ENCODE results near the gene ZEB2. TPM values are rescaled to one million over a fixed set of nuclear protein-coding genes. Genes with fewer than 3 reads are reported as not detected.

Gene ZEB2
- total RNA-seq, 1 experiment from 2014 or later: 29.4 TPM

DNA sequence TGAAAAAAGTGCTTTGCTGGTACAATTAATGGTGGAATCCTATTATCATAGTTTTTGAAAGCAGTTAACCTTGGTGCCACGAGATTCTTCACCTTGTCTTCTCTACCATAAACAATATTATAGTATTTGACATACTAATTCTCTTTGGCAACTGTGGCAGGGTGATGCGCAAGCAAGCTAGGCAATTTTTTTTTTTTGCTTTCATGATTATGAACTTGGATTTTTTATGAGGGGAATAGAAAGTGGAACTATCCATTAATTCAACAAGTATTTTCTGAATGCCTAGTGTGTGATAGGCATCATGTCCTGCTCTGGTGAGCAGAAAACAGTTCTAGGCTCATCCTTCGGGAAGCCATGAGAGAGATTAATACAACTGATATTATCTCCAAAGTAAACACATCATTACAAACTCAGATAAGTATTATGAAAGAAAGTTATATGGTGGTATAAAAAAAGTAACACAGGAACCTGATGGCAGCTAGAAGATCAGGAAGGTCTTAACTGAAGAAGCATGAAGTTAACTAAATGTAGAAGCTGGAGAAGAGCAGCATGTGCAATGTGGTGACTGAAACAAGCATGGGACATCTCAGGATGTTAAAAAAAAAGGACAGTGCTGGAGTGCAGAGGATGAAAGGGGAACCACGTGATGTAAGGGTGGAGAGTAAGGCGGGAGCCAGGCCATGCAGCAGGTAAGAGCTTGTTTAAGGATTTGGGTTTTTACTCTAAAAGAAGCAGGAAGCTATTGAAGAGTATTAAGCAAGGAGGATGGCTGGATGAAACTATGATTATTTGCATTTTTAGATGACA is 113.7 kb downstream of the ZEB2 start:
- Histone ChIP-seq H4K20me1 (ENCODE audit: insufficient read depth, low read depth, low read length) (no peaks in the 10 kb centered on the region), H3K9me3 (ENCODE audit: low read length) (peaks cover 2% of the 10 kb centered on the region; the same call in 1 of the 2 replicates), H3K4me2 (ENCODE audit: low read depth, low read length, poor library complexity, severe bottlenecking) (peak overlapping the region; percentile 10), H3K4me1 (ENCODE audit: low read length) (peaks cover 47% of the 10 kb centered on the region), H2AFZ (ENCODE audit: low read length) (peak overlapping the region; percentile 68), H3K36me3 (ENCODE audit: insufficient read depth, low read length) (peaks cover 8% of the 10 kb centered on the region; the same call in 1 of the 2 replicates), H3K9ac (ENCODE audit: low read length) (no peak overlapping the region), H3K9me2 (replicated peaks; ENCODE audit: insufficient read depth, low read length) (no peaks in the 10 kb centered on the region), H3K4me3 (ENCODE audit: low read length) (no peak overlapping the region), H3K79me2 (ENCODE audit: low read length) (no peaks in the 10 kb centered on the region), H3K27ac (ENCODE audit: low read length) (peak overlapping the region; percentile 17), H3K27me3 (ENCODE audit: low read length) (no peaks in the 10 kb centered on the region)
- DNase-seq: no peak

DNA sequence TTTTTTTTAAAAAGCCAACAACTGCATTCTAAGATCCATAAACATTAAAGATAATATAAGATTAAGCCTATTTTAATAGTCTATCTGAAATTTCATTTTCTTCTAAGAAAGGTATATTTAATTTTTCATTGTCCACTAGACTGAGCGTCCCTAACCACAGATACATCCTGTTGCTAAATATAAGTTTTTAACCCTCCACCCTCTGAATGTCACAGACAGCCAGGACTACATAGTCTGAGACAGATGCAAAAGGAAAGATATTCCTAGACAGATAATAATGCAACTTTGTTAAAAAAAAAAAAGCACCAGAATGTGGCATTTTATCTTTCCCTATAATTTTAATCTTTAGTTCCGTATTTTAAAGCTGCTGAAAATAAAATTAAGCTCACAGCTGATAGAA is 114.6 kb downstream of the ZEB2 start:
- no peaks in the 10 kb centered on the region for H3K79me2 ChIP-seq (ENCODE audit: low read length)
- no peak overlapping the region for H3K4me3 ChIP-seq (ENCODE audit: low read length)
- H3K9me3 ChIP-seq (ENCODE audit: low read length): peaks cover 2% of the 10 kb centered on the region; the same call in 1 of the 2 replicates
- DNase-seq: no peak
- H3K36me3 ChIP-seq (ENCODE audit: insufficient read depth, low read length): peaks cover 8% of the 10 kb centered on the region; the same call in 1 of the 2 replicates
- H3K9me2 ChIP-seq (replicated peaks; ENCODE audit: insufficient read depth, low read length): no peaks in the 10 kb centered on the region
- H4K20me1 ChIP-seq (ENCODE audit: insufficient read depth, low read depth, low read length): no peaks in the 10 kb centered on the region
- peak overlapping the region; percentile 10 for H3K4me2 ChIP-seq (ENCODE audit: low read depth, low read length, poor library complexity, severe bottlenecking)
- H3K9ac ChIP-seq (ENCODE audit: low read length): no peak overlapping the region
- H3K4me1 ChIP-seq (ENCODE audit: low read length): peaks cover 54% of the 10 kb centered on the region
- no peak overlapping the region for H2AFZ ChIP-seq (ENCODE audit: low read length)
- H3K27me3 ChIP-seq (ENCODE audit: low read length): no peaks in the 10 kb centered on the region
- peak overlapping the region; percentile 17 for H3K27ac ChIP-seq (ENCODE audit: low read length)

DNA sequence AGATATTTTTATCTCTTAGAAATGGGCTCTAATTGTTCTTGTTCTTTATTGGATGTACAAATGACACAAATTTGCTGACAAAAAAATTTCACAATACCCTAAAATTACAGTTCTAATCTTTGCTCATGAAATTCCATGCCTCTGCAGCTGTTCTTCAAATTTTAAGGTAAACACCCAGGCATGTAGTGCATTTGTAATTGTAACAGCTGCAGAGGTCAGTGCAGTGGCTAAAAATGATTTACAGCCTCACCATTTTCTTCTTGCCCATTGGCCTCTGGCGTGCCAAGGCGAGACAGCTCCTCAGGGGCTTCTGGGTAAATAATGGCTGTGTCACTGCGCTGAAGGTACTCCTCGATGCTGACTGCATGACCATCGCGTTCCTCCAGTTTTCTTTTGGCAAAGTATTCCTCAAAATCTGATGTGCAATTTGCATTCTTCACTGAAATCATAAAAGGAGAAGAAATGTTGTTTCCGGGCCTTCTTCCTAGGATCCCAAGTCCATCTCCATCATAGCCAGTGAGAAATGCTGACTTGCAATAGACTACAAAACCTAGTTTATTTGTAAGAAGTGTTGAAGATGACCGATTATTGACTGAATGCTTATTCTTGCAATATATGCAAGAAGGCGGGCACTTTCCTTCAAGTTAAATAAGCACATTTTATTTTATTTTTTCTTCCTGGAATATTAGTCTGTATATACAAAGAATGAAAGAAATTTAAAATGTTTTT is 115.2 kb downstream of the ZEB2 start:
- no peak overlapping the region for H2AFZ ChIP-seq (ENCODE audit: low read length)
- no peaks in the 10 kb centered on the region for H4K20me1 ChIP-seq (ENCODE audit: insufficient read depth, low read depth, low read length)
- no peak for DNase-seq
- no peaks in the 10 kb centered on the region for H3K79me2 ChIP-seq (ENCODE audit: low read length)
- H3K9me3 ChIP-seq (ENCODE audit: low read length): peaks cover 2% of the 10 kb centered on the region; the same call in 1 of the 2 replicates
- no peak overlapping the region for H3K4me2 ChIP-seq (ENCODE audit: low read depth, low read length, poor library complexity, severe bottlenecking)
- H3K4me1 ChIP-seq (ENCODE audit: low read length): peaks cover 54% of the 10 kb centered on the region
- no peak overlapping the region for H3K4me3 ChIP-seq (ENCODE audit: low read length)
- no peaks in the 10 kb centered on the region for H3K9me2 ChIP-seq (replicated peaks; ENCODE audit: insufficient read depth, low read length)
- H3K27ac ChIP-seq (ENCODE audit: low read length): no peak overlapping the region
- no peaks in the 10 kb centered on the region for H3K27me3 ChIP-seq (ENCODE audit: low read length)
- no peak overlapping the region for H3K9ac ChIP-seq (ENCODE audit: low read length)
- peaks cover 8% of the 10 kb centered on the region; the same call in 1 of the 2 replicates for H3K36me3 ChIP-seq (ENCODE audit: insufficient read depth, low read length)

DNA sequence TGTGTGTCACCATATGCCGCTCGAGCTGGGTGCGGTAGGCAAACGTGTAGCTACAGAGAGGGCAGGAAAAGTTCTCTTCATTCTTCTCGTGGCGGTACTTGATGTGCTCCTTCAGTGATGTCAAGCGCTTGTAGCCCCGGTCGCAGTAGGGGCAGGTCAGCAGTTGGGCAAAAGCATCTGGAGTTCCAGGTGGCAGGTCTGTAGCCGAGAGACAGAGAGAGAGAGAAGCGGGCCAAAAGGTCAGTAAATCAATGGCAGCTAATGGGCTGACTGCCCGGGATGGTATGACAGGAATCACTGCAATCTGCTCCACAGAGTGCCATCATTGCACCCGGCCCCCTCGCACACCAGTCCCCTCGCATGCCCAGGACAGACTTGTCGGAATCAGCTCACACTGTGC is 116.0 kb downstream of the ZEB2 start:
- peaks cover 54% of the 10 kb centered on the region for H3K4me1 ChIP-seq (ENCODE audit: low read length)
- H4K20me1 ChIP-seq (ENCODE audit: insufficient read depth, low read depth, low read length): no peaks in the 10 kb centered on the region
- peaks cover 8% of the 10 kb centered on the region; the same call in 1 of the 2 replicates for H3K36me3 ChIP-seq (ENCODE audit: insufficient read depth, low read length)
- H3K4me3 ChIP-seq (ENCODE audit: low read length): no peak overlapping the region
- no peak overlapping the region for H3K27ac ChIP-seq (ENCODE audit: low read length)
- H3K9ac ChIP-seq (ENCODE audit: low read length): no peak overlapping the region
- H2AFZ ChIP-seq (ENCODE audit: low read length): no peak overlapping the region
- no peaks in the 10 kb centered on the region for H3K79me2 ChIP-seq (ENCODE audit: low read length)
- H3K27me3 ChIP-seq (ENCODE audit: low read length): no peaks in the 10 kb centered on the region
- no peak overlapping the region for H3K4me2 ChIP-seq (ENCODE audit: low read depth, low read length, poor library complexity, severe bottlenecking)
- DNase-seq: no peak
- H3K9me3 ChIP-seq (ENCODE audit: low read length): peaks cover 2% of the 10 kb centered on the region; the same call in 1 of the 2 replicates
- H3K9me2 ChIP-seq (replicated peaks; ENCODE audit: insufficient read depth, low read length): no peaks in the 10 kb centered on the region

DNA sequence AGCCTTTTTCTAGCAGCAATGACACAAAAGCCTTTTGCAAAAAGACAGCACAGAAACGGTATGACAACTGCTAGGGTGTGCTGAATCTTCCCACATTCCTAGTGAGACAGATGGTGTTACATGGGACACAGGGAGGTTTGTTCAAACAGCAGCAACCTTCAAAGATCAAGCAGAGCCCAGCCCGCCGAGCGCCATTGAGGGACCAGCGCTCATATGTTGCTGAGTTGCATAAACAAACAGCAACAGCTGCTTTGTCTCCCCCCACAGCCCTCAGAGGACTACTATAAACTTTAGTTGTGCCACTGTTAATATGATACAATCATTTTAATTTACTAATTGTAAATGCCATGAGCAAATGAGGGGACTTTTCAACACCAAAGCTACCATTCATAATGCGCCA is 117.7 kb downstream of the ZEB2 start:
- no peaks in the 10 kb centered on the region for H4K20me1 ChIP-seq (ENCODE audit: insufficient read depth, low read depth, low read length)
- H3K9ac ChIP-seq (ENCODE audit: low read length): peak overlapping the region; percentile 21; the same call in 1 of the 2 replicates
- no peaks in the 10 kb centered on the region for H3K9me2 ChIP-seq (replicated peaks; ENCODE audit: insufficient read depth, low read length)
- H3K4me2 ChIP-seq (ENCODE audit: low read depth, low read length, poor library complexity, severe bottlenecking): peak overlapping the region; percentile 35
- DNase-seq: no peak
- peaks cover 54% of the 10 kb centered on the region for H3K4me1 ChIP-seq (ENCODE audit: low read length)
- no peaks in the 10 kb centered on the region for H3K79me2 ChIP-seq (ENCODE audit: low read length)
- H3K27me3 ChIP-seq (ENCODE audit: low read length): no peaks in the 10 kb centered on the region
- no peaks in the 10 kb centered on the region for H3K9me3 ChIP-seq (ENCODE audit: low read length)
- peaks cover 1% of the 10 kb centered on the region; the same call in 1 of the 2 replicates for H3K36me3 ChIP-seq (ENCODE audit: insufficient read depth, low read length)
- no peak overlapping the region for H3K4me3 ChIP-seq (ENCODE audit: low read length)
- H3K27ac ChIP-seq (ENCODE audit: low read length): peak overlapping the region; percentile 50; the same call in 1 of the 2 replicates
- H2AFZ ChIP-seq (ENCODE audit: low read length): 0 out of 2 replicates have a peak overlapping the region, but pooled peaks have one; percentile 5

DNA sequence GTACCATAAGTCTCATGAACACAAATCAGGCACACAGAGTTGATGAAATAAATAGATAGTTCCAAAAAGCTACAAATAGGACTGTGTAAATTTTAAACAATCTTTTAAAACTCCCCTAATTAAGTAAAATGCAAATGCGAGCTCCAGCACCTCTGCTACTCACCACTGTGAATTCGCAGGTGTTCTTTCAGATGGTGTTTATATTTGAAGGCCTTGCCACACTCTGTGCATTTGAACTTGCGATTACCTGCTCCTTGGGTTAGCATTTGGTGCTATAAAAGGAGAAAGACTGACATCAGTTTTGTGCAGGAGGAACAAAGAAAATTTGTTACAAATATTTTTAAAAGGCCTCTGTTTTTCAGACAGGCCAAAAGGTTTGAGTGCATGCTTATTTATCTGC is 118.9 kb downstream of the ZEB2 start:
- H3K4me2 ChIP-seq (ENCODE audit: low read depth, low read length, poor library complexity, severe bottlenecking): peak overlapping the region; percentile 35
- 0 out of 2 replicates have a peak overlapping the region, but pooled peaks have one; percentile 6 for H2AFZ ChIP-seq (ENCODE audit: low read length)
- no peaks in the 10 kb centered on the region for H3K9me2 ChIP-seq (replicated peaks; ENCODE audit: insufficient read depth, low read length)
- peaks cover 41% of the 10 kb centered on the region for H3K4me1 ChIP-seq (ENCODE audit: low read length)
- DNase-seq: peak; percentile 56
- no peaks in the 10 kb centered on the region for H3K9me3 ChIP-seq (ENCODE audit: low read length)
- H3K4me3 ChIP-seq (ENCODE audit: low read length): no peak overlapping the region
- no peaks in the 10 kb centered on the region for H3K79me2 ChIP-seq (ENCODE audit: low read length)
- peak overlapping the region; percentile 50 for H3K27ac ChIP-seq (ENCODE audit: low read length)
- H4K20me1 ChIP-seq (ENCODE audit: insufficient read depth, low read depth, low read length): no peaks in the 10 kb centered on the region
- no peaks in the 10 kb centered on the region for H3K27me3 ChIP-seq (ENCODE audit: low read length)
- H3K9ac ChIP-seq (ENCODE audit: low read length): no peak overlapping the region; the same call in 1 of the 2 replicates
- no peaks in the 10 kb centered on the region for H3K36me3 ChIP-seq (ENCODE audit: insufficient read depth, low read length)

DNA sequence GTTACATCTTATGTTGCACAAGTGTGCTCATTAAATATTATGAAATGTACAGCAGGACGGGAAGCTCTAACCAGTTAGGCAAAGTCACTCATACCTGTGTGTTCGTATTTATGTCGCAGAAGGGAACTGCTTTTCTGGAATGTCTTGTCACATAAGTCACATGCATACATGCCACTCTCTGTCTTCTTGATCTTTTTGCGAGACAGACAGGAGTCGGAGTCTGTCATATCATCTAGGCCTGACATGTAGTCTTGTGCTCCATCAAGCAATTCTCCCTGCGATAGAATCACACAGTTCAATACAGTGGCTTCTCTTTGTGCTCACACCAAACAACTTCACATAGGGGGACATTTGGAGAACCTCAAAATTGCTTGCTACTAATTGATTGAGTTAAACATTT is 123.6 kb downstream of the ZEB2 start:
- Histone ChIP-seq H3K9me2 (replicated peaks; ENCODE audit: insufficient read depth, low read length) (no peaks in the 10 kb centered on the region), H4K20me1 (ENCODE audit: insufficient read depth, low read depth, low read length) (no peaks in the 10 kb centered on the region), H2AFZ (ENCODE audit: low read length) (no peak overlapping the region), H3K4me1 (ENCODE audit: low read length) (peaks cover 8% of the 10 kb centered on the region), H3K9ac (ENCODE audit: low read length) (no peak overlapping the region), H3K4me3 (ENCODE audit: low read length) (no peak overlapping the region), H3K27me3 (ENCODE audit: low read length) (no peaks in the 10 kb centered on the region), H3K79me2 (ENCODE audit: low read length) (no peaks in the 10 kb centered on the region), H3K36me3 (ENCODE audit: insufficient read depth, low read length) (no peaks in the 10 kb centered on the region), H3K27ac (ENCODE audit: low read length) (no peak overlapping the region), H3K4me2 (ENCODE audit: low read depth, low read length, poor library complexity, severe bottlenecking) (no peak overlapping the region), H3K9me3 (ENCODE audit: low read length) (no peaks in the 10 kb centered on the region)
- no peak for DNase-seq

DNA sequence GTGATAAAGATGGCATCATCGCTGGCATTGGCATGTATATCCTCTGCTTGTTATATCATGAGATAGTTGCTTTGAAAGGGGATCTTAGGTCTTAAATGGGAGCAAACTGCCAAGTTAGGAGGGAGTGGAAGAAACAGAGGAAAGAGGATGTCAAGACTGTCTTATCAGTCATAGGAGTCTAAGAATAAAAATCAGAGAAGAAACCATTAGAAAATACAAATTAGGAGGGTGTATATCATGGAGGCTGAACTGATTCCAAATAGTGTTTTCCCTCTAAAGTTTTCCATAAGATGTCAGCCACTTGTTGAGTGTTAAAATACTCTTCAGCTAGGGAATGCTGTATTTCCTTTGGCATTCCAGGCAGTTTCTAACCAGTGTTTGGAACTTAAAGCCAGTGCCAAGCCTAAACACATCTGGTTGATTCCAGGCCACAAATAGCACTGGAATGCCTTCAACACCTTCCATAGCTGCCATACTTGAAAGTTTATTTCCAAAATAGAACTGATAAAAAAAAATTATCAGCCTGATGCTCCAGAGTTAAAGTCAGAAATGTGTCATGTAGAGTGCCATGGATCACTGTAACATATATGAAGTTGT is 129.4 kb downstream of the ZEB2 start:
- Histone ChIP-seq H3K36me3 (ENCODE audit: insufficient read depth, low read length) (no peaks in the 10 kb centered on the region), H4K20me1 (ENCODE audit: insufficient read depth, low read depth, low read length) (no peaks in the 10 kb centered on the region), H3K27me3 (ENCODE audit: low read length) (no peaks in the 10 kb centered on the region), H3K9me3 (ENCODE audit: low read length) (no peaks in the 10 kb centered on the region), H3K27ac (ENCODE audit: low read length) (no peak overlapping the region), H3K79me2 (ENCODE audit: low read length) (no peaks in the 10 kb centered on the region), H3K4me3 (ENCODE audit: low read length) (no peak overlapping the region), H3K9me2 (replicated peaks; ENCODE audit: insufficient read depth, low read length) (no peaks in the 10 kb centered on the region), H3K4me1 (ENCODE audit: low read length) (no peaks in the 10 kb centered on the region), H2AFZ (ENCODE audit: low read length) (no peak overlapping the region), H3K9ac (ENCODE audit: low read length) (no peak overlapping the region), H3K4me2 (ENCODE audit: low read depth, low read length, poor library complexity, severe bottlenecking) (no peak overlapping the region)
- DNase-seq: no peak

All from Karpas-422 (cell line).